Ishikawa (cell line): ENCODE data around the gene ITGA1.

ENCODE experiments used
- CEBPB ChIP-seq: IDR thresholded peaks from 2 replicates; pipeline ENCODE4 v1.6.1; 2012
- CREB1 ChIP-seq: IDR thresholded peaks from 2 replicates; pipeline ENCODE4 v1.6.1; 2012; ENCODE audit warnings: low read depth
- EGR1 ChIP-seq: IDR thresholded peaks from 2 replicates; pipeline ENCODE4 v1.6.1; 2012
- EP300 ChIP-seq: IDR thresholded peaks from 2 replicates; pipeline ENCODE4 v1.6.1; 2012; ENCODE audit warnings: borderline replicate concordance
- FOXM1 ChIP-seq: IDR thresholded peaks from 2 replicates; pipeline ENCODE4 v1.6.1; 2012; ENCODE audit warnings: low read depth, borderline replicate concordance
- NFIC ChIP-seq: IDR thresholded peaks from 2 replicates; pipeline ENCODE4 v1.6.1; 2012
- RAD21 ChIP-seq: IDR thresholded peaks from 2 replicates; pipeline ENCODE4 v1.6.1; 2012; ENCODE audit warnings: low read depth
- TAF1 ChIP-seq: IDR thresholded peaks from 2 replicates; pipeline ENCODE4 v1.6.1; 2012; ENCODE audit warnings: low read depth, mild to moderate bottlenecking
- TCF12 ChIP-seq: IDR thresholded peaks from 2 replicates; pipeline ENCODE4 v1.6.1; 2012; ENCODE audit warnings: low read depth
- TEAD4 ChIP-seq: IDR thresholded peaks from 2 replicates; pipeline ENCODE4 v1.6.1; 2012
- YY1 ChIP-seq: IDR thresholded peaks from 2 replicates; pipeline ENCODE4 v1.6.1; 2012; ENCODE audit warnings: low read depth
- ZBTB7A ChIP-seq: IDR thresholded peaks from 2 replicates; pipeline ENCODE4 v1.6.1; 2012; ENCODE audit warnings: low read depth
- TF ChIP-seq, protein P1 (sequence below): IDR thresholded peaks from 2 replicates; pipeline ENCODE4 v1.6.1; 2012; ENCODE audit warnings: low read depth, mild to moderate bottlenecking
- TF ChIP-seq, protein P2 (sequence below): IDR thresholded peaks from 2 replicates; pipeline ENCODE4 v1.6.1; 2012
- TF ChIP-seq, protein P3 (sequence below): IDR thresholded peaks from 2 replicates; pipeline ENCODE4 v1.6.1; 2012

Gene ITGA1

DNA sequence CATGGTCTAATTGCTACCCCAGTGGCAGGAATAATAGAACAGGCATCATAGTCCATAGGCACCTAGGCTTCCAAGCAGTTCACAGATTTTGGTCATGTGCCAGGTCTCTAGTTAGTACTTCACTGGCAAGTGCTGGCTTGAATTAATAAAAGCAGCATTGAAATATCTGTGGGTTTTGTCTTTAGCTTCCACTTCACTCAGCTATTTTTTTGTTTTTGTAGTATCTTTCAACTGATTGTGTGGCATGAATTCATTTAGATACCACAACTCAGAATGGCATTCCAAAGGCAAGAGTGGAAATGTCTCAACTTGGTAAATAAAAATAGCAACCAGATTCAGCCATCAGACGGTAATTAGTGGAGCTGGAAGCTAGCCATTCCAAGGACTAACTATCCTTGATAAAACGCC lies 173.6 kb downstream of the ITGA1 start:
- TF ChIP-seq CEBPB = no peak
- TF ChIP-seq ZBTB7A = no peak
- TF ChIP-seq TEAD4 = no peak
- TF ChIP-seq FOXM1 = no peak
- no peak for TF ChIP-seq YY1
- TF ChIP-seq EP300 = no peak
- no peak for TF ChIP-seq EGR1
- TF ChIP-seq RAD21 = no peak
- TF ChIP-seq, protein P1, sequence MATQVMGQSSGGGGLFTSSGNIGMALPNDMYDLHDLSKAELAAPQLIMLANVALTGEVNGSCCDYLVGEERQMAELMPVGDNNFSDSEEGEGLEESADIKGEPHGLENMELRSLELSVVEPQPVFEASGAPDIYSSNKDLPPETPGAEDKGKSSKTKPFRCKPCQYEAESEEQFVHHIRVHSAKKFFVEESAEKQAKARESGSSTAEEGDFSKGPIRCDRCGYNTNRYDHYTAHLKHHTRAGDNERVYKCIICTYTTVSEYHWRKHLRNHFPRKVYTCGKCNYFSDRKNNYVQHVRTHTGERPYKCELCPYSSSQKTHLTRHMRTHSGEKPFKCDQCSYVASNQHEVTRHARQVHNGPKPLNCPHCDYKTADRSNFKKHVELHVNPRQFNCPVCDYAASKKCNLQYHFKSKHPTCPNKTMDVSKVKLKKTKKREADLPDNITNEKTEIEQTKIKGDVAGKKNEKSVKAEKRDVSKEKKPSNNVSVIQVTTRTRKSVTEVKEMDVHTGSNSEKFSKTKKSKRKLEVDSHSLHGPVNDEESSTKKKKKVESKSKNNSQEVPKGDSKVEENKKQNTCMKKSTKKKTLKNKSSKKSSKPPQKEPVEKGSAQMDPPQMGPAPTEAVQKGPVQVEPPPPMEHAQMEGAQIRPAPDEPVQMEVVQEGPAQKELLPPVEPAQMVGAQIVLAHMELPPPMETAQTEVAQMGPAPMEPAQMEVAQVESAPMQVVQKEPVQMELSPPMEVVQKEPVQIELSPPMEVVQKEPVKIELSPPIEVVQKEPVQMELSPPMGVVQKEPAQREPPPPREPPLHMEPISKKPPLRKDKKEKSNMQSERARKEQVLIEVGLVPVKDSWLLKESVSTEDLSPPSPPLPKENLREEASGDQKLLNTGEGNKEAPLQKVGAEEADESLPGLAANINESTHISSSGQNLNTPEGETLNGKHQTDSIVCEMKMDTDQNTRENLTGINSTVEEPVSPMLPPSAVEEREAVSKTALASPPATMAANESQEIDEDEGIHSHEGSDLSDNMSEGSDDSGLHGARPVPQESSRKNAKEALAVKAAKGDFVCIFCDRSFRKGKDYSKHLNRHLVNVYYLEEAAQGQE = no peak

DNA sequence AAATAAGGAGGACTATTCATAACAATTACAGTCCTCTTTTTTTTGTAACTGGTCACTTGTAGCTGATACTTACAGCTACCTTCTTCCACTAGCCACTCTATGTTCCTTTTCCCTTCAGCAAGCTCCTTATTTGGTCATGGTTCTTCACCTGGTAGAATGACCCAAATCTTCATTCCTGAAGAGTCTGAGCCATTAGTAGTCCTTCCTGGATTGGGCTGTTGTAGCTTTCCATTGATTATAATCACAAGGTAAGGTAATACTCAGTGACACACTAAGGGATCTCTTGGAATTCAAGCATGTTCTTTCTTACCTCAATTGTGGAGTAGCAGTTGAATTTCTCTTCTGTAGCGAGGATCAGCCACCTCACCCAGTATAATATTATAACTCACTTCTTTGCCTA lies 175.9 kb downstream of the ITGA1 start:
- TF ChIP-seq TEAD4 (peak; percentile 24; the same call in 1 of the 2 replicates), RAD21 (no peak)

DNA sequence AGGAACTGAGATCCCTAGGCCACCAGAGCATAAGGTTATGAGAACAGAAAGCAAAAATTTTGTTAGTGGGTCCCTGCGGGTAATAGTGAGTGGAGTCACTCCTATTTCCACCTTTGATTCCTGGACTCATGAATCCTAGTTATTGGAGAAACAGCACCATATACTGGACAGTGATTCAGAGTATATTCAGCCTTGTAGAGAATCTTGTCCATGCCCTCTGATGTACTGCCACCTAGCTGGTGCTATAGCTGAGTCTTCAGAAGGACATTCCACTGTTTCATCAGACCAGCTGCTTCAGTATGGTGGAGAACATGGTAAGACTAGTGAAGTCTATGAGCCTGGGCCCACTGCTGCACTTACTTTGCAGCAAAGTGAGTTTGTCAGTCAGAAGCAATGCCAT lies 176.4 kb downstream of the ITGA1 start:
- no peak for TF ChIP-seq YY1
- TF ChIP-seq RAD21 = peak; percentile 5; the same call in 1 of the 2 replicates

DNA sequence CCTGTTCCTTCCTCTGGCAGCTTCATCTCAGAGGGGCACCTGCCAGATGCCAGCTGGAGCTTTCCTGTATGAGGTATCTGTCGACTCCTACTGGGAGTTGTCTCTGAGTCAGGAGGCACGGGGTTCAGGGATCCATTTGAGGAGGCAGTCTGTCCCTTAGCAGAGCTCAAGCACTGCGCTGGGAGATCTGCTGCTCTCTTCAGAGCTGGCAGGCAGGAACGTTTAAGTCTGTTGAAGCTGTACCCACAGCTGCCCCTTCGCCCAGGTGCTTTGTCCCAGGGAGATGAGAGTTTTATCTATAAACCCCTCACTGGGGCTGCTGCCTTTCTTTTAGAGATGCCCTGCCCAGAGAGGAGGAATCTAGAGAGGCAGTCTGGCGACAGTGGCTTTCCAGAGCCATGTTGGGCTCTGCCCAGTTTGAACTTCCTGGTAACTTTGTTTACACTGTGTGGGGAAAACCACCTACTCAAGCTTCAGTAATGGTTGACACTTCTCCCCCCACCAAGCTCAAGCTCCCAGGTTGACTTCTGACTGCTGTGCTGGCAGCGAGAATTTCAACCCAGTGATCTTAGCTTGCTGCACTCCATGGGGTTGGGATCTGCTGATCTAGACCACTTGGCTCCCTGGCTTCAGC lies 189.7 kb downstream of the ITGA1 start:
- TF ChIP-seq, protein P2, sequence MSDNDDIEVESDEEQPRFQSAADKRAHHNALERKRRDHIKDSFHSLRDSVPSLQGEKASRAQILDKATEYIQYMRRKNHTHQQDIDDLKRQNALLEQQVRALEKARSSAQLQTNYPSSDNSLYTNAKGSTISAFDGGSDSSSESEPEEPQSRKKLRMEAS = no peak
- TF ChIP-seq TCF12 (no peak), NFIC (no peak), CREB1 (no peak), FOXM1 (no peak), CEBPB (no peak)
- TF ChIP-seq, protein P1 = no peak

DNA sequence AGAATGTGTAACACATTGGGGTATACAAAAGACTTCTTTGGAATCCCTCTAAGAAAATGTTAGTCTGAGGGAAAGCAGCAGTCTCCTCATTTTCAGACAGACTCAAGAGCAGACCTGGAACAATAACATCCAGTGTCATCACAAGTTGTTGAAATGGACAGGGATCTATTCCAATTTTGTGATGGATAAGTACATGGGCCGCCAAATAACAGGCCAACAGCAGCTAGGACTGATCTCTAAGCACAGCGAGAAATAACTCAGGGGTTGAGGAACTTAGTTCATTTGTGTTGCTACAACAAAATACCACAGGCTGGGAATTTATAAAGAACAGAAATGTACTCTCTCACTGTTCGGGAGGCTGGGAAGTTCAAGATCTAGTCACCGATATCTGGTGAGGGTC lies 193.8 kb downstream of the ITGA1 start:
- TF ChIP-seq TEAD4 (no peak), EGR1 (no peak), EP300 (no peak), TCF12 (no peak), ZBTB7A (no peak), FOXM1 (no peak), TAF1 (no peak), RAD21 (no peak), YY1 (no peak), NFIC (no peak), CEBPB (no peak), CREB1 (no peak)
- TF ChIP-seq, protein P3, sequence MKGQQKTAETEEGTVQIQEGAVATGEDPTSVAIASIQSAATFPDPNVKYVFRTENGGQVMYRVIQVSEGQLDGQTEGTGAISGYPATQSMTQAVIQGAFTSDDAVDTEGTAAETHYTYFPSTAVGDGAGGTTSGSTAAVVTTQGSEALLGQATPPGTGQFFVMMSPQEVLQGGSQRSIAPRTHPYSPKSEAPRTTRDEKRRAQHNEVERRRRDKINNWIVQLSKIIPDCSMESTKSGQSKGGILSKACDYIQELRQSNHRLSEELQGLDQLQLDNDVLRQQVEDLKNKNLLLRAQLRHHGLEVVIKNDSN = no peak

DNA sequence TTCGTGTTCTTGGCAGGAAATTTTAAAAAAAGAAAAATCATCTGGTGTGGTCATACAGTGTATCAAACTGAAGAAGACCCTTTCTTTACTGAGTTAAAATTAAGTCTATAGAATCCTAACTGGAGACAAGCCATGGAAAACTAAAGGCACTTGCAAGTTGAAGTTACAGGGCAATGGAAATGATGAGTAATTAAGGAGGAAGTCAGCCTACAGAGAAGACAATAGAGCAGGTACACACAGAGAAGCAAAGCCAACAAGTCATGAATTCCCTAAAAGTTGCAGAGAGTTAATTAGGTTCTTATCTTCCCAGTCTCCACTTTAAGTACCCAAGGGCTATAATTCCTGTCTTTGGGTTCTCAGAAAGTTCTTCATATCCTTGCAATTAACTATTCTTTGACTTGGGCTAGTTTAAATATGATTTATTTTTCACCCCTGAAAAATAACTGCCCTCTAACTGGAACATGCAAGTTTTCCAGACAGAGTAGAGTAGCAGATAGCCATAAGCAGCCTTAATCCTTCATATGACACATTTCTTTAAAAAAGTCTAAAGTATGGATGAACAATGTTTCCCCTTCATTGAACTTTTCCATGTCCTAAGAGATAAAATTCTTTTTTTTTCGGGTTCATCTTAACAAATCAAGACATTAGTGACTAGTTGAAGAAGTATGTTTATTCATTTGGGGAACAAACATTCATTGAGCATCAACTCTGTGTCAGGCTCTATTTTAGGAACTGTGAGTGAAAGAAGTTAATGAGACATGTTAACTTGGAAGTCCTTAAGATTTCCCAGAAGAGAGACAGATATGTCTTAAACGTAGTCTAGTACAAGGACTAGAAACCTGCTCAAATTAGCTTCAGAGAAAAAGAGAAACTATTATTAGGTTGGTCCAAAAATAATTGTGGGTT lies 196.3 kb downstream of the ITGA1 start:
- TF ChIP-seq NFIC (no peak), ZBTB7A (no peak), CREB1 (no peak), FOXM1 (no peak), EGR1 (no peak), TCF12 (no peak), CEBPB (no peak)
- TF ChIP-seq, protein P1 = no peak
- TF ChIP-seq, protein P2 = no peak
